ENCODE measurements around the gene RTKN2. TPM values are rescaled to one million over a fixed set of nuclear protein-coding genes. Genes with fewer than 3 reads are reported as not detected.

The RTKN2 gene
- total RNA-seq, 1 donor from 2014 or later = 109 TPM

- no peak for TF ChIP-seq CTCF (IDR thresholded peaks at IDR 0.05)
- Histone ChIP-seq H3K4me3 (no peak overlapping the region), H3K27ac (no peak overlapping the region), H3K36me3 (no peaks in the 10 kb centered on the region), H3K4me1 (peaks cover 15% of the 10 kb centered on the region), H3K9me3 (no peaks in the 10 kb centered on the region), H3K27me3 (ENCODE audit: low read depth) (no peaks in the 10 kb centered on the region)
- intact Hi-C loops (cut with DNase I) = loop anchor here (5.0 to 10.0 kb wide), 2 partner anchors 298 to 335 kb away; partner anchors contain the start of gene ARID5B
- DNase-seq (no peak), ATAC-seq (no peak)
These were observed 28.6 kb downstream of the RTKN2 start for GRCh38 chr10:62239994-62240393.

- H3K27me3 ChIP-seq (ENCODE audit: low read depth) = no peaks in the 10 kb centered on the region
- H3K4me1 ChIP-seq = peaks cover 7% of the 10 kb centered on the region
- intact Hi-C loops (cut with DNase I) = no loop called here
- H3K27ac ChIP-seq = no peak overlapping the region
- ATAC-seq = no peak
- DNase-seq = no peak
- H3K36me3 ChIP-seq = no peaks in the 10 kb centered on the region
- no peaks in the 10 kb centered on the region for H3K9me3 ChIP-seq
- no peak overlapping the region for H3K4me3 ChIP-seq
- no peak for TF ChIP-seq CTCF (IDR thresholded peaks at IDR 0.05)
These were observed 29.8 kb downstream of the RTKN2 start for GRCh38 chr10:62238880-62239279.

- H3K27ac ChIP-seq = no peak overlapping the region
- intact Hi-C loops (cut with DNase I) = no loop called here
- no peak for ATAC-seq
- TF ChIP-seq CTCF (IDR thresholded peaks at IDR 0.05) = no peak
- H3K36me3 ChIP-seq = no peaks in the 10 kb centered on the region
- H3K4me3 ChIP-seq = no peak overlapping the region
- no peaks in the 10 kb centered on the region for H3K4me1 ChIP-seq
- no peak for DNase-seq
- H3K9me3 ChIP-seq = no peaks in the 10 kb centered on the region
- H3K27me3 ChIP-seq (ENCODE audit: low read depth) = no peaks in the 10 kb centered on the region
These were observed 30.7 kb downstream of the RTKN2 start for GRCh38 chr10:62237966-62238365.

GRCh38 chr10:62237506-62237905 lies 31.1 kb downstream of the RTKN2 start:
- DNase-seq (no peak), ATAC-seq (no peak)
- Histone ChIP-seq H3K4me1 (no peaks in the 10 kb centered on the region), H3K27me3 (ENCODE audit: low read depth) (no peaks in the 10 kb centered on the region), H3K4me3 (no peak overlapping the region), H3K9me3 (no peaks in the 10 kb centered on the region), H3K27ac (no peak overlapping the region), H3K36me3 (no peaks in the 10 kb centered on the region)
- TF ChIP-seq CTCF (IDR thresholded peaks at IDR 0.05) = no peak
- intact Hi-C loops (cut with DNase I) = no loop called here

- no peaks in the 10 kb centered on the region for H3K4me1 ChIP-seq
- no peak for TF ChIP-seq CTCF (IDR thresholded peaks at IDR 0.05)
- H3K27ac ChIP-seq = no peak overlapping the region
- ATAC-seq = no peak
- H3K36me3 ChIP-seq = no peaks in the 10 kb centered on the region
- H3K4me3 ChIP-seq = no peak overlapping the region
- DNase-seq = no peak
- intact Hi-C loops (cut with DNase I) = no loop called here
- H3K9me3 ChIP-seq = no peaks in the 10 kb centered on the region
- H3K27me3 ChIP-seq (ENCODE audit: low read depth) = no peaks in the 10 kb centered on the region
These were observed 34.5 kb downstream of the RTKN2 start for GRCh38 chr10:62234077-62234605.

Data from lower lobe of right lung (tissue), 2 donors.